ENCODE results near the gene ERFL. TPM values are rescaled to one million over a fixed set of nuclear protein-coding genes. Genes with fewer than 3 reads are reported as not detected.

ERFL gene
- total RNA-seq, 1 donor from 2014 or later = 0.46 TPM

DNA sequence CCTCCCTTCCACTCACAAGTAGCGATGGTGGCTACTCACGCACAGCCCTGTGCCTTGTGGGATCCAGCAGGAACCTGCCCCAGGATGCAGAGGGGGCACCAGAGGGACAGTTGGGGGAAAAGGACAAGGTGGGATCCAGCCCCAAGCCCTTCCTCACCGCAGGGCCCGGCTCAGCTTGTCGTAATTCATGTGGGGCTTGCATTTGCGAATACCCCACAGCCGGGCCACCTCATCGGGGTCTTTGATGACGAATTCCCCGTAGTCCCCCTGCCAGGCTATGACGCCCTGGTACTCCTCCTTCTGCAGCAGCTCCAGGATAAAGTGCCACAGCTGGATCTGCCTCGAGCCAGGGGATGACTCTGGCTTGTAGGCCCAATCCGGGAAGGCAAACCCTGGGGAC is 18.5 kb downstream of the ERFL start:
- DNase-seq (ENCODE audit: low spot score) = no peak
- Mint-ChIP-seq H3K27me3 (ENCODE audit: unreplicated experiment) (peaks cover 34% of the 10 kb centered on the region), H3K36me3 (ENCODE audit: low read depth, unreplicated experiment) (peaks cover 33% of the 10 kb centered on the region), H3K4me1 (ENCODE audit: unreplicated experiment) (peaks cover 21% of the 10 kb centered on the region), H3K27ac (ENCODE audit: unreplicated experiment) (no peak overlapping the region), H3K4me3 (ENCODE audit: unreplicated experiment) (no peak overlapping the region), H3K9me3 (ENCODE audit: unreplicated experiment) (no peaks in the 10 kb centered on the region)
- TF ChIP-seq, protein P1, sequence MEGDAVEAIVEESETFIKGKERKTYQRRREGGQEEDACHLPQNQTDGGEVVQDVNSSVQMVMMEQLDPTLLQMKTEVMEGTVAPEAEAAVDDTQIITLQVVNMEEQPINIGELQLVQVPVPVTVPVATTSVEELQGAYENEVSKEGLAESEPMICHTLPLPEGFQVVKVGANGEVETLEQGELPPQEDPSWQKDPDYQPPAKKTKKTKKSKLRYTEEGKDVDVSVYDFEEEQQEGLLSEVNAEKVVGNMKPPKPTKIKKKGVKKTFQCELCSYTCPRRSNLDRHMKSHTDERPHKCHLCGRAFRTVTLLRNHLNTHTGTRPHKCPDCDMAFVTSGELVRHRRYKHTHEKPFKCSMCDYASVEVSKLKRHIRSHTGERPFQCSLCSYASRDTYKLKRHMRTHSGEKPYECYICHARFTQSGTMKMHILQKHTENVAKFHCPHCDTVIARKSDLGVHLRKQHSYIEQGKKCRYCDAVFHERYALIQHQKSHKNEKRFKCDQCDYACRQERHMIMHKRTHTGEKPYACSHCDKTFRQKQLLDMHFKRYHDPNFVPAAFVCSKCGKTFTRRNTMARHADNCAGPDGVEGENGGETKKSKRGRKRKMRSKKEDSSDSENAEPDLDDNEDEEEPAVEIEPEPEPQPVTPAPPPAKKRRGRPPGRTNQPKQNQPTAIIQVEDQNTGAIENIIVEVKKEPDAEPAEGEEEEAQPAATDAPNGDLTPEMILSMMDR (IDR thresholded peaks at IDR 0.05; ENCODE audit: unreplicated experiment) = no peak

DNA sequence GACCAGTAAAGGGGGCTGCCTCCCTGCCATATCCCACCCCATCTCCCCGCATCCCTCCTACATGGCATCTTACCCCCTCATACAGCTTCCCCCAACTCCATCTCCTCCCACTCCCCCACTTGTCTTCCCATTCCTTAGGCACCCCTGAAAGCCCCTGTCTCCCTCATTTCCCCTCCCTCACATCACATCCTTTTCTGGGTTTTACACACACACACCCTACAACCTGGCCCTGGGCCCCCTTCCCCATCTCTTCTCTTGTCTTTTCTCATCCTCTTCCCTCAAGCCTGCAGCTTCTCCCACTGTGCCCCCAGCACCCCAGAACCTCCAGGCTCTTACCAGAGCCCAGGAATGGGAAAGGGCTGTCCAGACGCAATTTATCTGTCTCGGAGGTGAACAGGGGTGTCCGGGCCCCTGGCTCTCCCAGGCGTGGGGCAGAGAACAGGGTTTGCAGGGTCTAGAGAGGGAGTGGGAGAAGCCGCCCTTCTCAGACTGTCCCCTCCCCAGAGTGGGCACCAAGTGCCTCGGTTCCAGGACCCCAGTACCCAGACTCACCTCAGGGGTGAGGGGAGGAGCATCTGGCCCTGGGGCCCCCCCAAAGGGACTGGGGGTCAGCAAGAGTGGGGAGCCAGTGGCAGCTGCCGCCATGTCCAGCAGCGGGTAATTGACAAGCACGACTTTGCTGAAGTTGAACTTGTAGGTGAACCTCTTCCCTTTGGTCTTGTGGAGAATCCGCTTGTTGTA is 19.4 kb downstream of the ERFL start:
- TF ChIP-seq, protein P1 (IDR thresholded peaks at IDR 0.05; ENCODE audit: unreplicated experiment) = no peak
- Mint-ChIP-seq H3K9me3 (ENCODE audit: unreplicated experiment) (no peaks in the 10 kb centered on the region), H3K4me3 (ENCODE audit: unreplicated experiment) (no peak overlapping the region), H3K27ac (ENCODE audit: unreplicated experiment) (no peak overlapping the region), H3K27me3 (ENCODE audit: unreplicated experiment) (peaks cover 32% of the 10 kb centered on the region), H3K36me3 (ENCODE audit: low read depth, unreplicated experiment) (peaks cover 40% of the 10 kb centered on the region), H3K4me1 (ENCODE audit: unreplicated experiment) (peaks cover 19% of the 10 kb centered on the region)
- no peak for DNase-seq (ENCODE audit: low spot score)

DNA sequence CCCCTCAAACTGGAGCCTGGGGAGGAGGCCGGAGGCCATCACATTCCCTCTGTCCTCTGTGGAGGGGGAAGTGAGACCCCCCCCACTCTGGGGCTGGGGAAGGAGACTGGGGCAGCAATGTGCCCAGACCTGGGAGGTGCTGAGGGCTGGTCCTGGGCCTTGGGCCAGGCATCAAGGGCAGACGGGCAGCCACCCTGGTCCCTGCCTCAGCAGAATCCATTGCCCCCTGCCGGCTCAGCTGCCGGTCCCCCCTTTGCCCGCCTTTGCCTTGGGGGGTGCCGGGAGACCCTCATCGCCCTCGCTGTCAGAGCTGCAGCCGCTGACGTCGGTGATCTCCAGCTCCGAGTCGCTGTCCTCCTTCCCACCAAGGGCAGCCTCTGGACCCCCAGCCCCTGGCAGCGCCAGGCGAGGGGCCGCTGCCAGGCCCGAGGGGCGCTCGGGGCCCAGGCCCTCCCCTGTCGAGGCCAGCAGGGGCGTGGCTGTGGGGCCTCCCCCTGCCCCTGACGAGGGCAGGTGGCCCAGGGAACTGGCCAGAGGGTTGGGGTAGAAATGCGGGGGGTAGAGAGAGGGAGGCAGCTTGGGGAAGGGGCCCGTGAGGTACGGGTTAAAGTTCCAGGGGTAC is 20.1 kb downstream of the ERFL start:
- H3K4me1 Mint-ChIP-seq (ENCODE audit: unreplicated experiment) = peaks cover 19% of the 10 kb centered on the region
- no peak overlapping the region for H3K4me3 Mint-ChIP-seq (ENCODE audit: unreplicated experiment)
- H3K36me3 Mint-ChIP-seq (ENCODE audit: low read depth, unreplicated experiment) = peaks cover 40% of the 10 kb centered on the region
- no peak overlapping the region for H3K27ac Mint-ChIP-seq (ENCODE audit: unreplicated experiment)
- no peaks in the 10 kb centered on the region for H3K9me3 Mint-ChIP-seq (ENCODE audit: unreplicated experiment)
- H3K27me3 Mint-ChIP-seq (ENCODE audit: unreplicated experiment) = peaks cover 30% of the 10 kb centered on the region
- no peak for DNase-seq (ENCODE audit: low spot score)
- TF ChIP-seq, protein P1 (IDR thresholded peaks at IDR 0.05; ENCODE audit: unreplicated experiment) = no peak

DNA sequence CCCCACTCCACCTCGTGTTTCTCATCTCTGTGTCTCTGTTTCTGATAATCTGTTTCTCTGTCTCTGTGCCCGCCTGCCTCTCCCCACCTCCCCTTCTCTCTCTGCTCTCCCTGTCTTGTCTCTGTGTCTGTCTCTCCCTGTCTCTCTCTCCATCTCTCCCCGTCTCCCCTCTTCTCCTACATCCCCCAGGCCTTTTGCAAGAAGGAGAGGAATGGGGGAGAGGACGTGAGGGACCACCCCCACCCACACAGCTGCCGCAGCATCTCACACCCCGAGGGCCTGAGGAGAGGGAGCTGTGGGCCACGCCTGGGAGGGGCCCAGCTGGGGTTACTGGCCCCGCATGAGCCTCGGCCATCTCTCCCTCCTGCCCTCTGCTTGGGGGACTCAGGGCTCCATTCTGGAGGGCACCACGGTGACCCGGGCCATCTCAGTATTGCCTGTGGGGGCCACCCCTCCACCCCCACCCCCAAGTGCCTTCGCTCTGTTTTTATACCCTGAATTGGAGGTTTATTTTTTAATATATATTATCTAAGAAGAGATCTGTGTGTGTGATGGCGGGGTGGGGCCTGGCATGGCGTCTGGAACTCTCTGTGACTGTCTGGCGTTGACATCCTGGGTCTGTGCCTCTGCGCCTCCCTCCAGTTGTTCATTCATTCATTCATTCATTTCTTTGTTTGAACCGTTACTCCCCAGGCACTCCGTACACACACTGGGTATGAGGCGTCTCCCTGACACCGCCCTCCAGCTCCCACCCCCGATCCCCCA is 21.2 kb downstream of the ERFL start:
- DNase-seq (ENCODE audit: low spot score) = no peak
- Mint-ChIP-seq H3K9me3 (ENCODE audit: unreplicated experiment) (no peaks in the 10 kb centered on the region), H3K27me3 (ENCODE audit: unreplicated experiment) (peaks cover 27% of the 10 kb centered on the region), H3K4me1 (ENCODE audit: unreplicated experiment) (peaks cover 14% of the 10 kb centered on the region), H3K36me3 (ENCODE audit: low read depth, unreplicated experiment) (peaks cover 40% of the 10 kb centered on the region), H3K27ac (ENCODE audit: unreplicated experiment) (peak overlapping the region; percentile 12), H3K4me3 (ENCODE audit: unreplicated experiment) (peak overlapping the region; percentile 59)
- TF ChIP-seq, protein P1 (IDR thresholded peaks at IDR 0.05; ENCODE audit: unreplicated experiment) = no peak
